ENCODE measurements around the gene TMOD3.

Gene TMOD3

DNA sequence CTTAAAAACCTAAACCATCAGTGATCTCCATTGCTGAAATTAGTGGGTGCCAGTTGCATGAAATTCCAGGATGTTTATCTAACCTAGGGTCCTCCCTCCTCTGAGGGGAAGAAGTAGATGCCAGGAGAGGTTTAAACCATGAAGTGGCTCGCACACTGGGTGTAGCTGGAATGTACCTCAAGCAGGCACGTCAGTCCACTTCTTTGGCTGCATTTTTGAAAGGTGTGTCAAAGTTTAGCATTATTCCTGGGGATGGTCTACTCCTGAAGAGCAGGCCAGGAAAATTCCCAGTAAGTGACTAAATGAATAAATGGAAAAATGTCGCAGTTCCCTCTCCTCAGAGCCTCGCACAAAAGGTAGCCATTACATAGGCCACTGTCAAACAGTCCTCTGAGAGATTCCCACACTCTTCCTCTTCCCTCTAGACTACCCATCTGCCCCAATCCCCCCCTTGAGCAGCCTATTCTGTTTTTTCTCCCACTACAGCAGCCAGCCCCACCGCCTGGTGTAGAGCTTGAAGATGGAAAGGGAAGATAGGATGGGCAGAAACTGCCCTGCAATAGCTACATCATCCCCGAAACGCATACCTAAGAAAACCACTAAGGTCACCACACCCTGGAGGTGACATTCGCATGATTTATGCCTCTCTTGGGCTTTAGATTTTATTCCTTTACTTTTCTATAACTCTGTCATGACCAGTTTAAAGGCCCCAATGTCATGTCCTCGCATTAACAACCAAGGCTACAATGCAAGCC, 655 bp upstream of the TMOD3 start:
- DNase-seq (ENCODE audit: low read depth) = no peak

DNA sequence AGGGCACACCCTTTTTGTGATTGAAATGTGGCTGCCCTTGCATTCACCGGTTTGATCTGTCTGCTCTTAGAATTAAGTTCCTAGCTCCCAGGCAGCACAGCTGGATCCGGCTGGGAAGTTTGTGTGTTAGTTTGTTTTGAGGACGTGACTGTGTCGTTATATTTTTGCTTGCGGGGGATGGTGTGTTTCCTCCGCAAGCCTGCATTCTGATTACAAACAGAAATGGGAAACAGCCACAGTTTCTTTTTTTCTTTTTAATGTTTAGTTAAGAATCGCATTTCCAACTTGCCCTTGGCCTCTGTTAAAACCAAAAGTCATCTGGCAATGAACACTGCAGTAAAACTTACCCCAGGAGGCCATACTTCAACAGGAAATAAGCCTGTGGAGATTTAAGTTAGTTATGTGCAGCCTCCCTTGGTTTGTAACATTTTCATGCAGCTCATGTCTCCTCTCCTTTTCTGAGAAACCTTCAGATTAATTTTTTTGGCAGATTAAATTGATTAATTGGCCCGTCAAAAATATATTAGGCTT, 888 bp downstream of the TMOD3 start:
- no peak for DNase-seq (ENCODE audit: low read depth)

DNA sequence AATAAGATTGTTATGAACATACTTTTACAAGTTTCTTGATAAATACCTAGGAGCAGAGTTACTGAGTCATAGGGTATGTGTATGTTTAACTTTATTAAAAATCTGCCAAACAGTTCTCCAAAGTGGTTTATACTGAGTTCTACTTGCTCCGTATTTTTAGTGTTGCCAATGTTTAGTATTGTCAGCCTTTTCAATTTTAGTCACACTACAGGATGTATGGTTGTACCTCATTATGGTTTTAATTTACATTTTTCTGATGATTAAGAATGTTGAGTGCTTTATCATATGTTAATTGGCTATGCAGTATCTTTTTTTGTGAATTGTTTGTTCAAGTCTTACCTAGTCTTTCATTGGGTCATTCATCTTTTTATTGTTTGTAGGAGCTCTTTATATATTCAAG, 4.3 kb downstream of the TMOD3 start:
- no peak for DNase-seq (ENCODE audit: low read depth)

DNA sequence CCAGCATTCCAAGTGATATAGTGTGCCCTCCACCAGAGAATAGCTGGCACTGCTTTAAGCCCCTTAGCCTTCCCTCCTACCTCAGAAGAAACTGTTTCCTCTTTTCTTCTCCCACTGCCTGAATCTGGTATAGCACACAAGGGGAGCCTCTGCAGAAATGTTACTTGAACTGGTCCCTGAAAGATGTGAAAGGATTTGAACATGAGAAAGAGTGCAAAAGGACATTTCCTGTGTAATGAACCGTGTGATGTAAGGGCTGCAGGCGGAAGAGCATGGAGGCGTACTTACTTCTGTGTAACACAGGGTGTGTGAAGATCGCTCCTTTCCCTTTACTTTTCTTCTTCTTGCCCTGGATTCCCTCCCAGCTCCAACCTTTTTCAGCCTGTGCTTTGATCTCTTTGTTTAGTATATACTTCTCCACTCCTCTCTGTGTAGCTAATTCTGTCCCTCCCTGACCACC, 8.4 kb downstream of the TMOD3 start:
- no peak for DNase-seq (ENCODE audit: low read depth)

DNA sequence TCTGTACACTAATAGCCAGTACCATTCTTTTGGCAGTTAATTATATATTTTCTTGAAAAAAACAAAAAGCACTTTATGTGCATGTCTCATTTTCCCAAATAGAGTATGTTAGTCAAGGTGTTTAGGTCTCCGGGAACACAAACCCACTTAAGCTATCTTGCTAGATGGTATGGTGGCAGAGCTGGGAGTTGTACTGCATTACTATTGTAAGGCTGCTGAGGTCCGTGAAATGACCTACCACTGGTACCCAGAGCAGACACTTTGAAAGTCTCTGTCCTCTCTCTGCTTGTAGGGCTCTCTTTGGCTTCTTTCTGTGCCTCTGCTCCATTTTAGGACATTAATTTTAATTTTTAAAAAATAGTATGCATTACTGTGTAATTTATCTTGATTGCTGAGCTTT, 8.8 kb downstream of the TMOD3 start:
- no peak for DNase-seq (ENCODE audit: low read depth)

DNA sequence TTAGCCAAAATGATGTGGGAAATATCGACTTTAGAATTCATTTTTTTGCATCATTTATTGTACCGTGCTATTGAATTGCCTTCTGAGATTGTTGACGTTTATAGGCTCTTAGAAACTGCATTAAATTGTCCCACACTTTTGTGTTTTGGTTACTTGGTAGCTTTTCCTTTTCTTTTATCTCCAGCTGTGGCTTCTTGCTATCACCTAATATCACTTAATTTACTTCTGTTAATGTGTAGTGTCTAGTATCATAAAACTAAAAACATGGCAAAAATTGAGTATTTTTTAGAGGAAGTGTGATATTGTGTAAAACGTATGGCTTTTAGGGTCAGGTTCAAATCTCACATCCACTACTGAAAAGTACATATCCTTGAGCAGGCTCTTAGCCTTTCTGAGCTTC, 11.2 kb downstream of the TMOD3 start:
- no peak for DNase-seq (ENCODE audit: low read depth)

DNA sequence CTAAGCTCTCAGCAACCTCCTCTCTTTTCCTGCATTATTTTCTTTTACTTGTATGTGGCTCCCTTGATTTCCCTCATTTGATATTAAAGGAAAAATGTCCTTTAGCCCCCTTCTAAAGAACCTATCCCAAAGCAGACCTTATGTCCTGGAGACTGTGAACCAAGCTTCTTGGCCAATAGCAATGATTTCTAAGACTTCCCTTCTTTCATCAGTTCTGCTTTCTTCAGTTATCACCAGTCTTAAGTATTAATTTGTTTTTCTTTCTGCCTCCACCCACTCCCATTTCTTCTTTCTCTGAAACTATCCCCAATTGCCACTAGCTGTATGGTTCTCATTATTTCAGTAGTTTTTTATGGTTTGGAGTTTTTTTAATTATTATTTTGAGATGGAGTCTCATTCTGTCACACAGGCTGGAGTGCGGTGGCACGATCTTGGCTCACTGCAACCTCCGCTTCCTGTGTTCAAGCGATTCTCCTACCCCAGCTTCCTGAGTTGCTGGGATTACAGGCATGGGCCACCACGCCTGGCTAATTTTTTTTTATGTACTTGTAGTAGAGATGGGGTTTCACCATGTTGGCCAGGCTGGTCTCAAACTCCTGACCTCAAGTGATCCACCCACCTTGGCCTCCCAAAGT, 12.1 kb downstream of the TMOD3 start:
- no peak for DNase-seq (ENCODE audit: low read depth)

DNA sequence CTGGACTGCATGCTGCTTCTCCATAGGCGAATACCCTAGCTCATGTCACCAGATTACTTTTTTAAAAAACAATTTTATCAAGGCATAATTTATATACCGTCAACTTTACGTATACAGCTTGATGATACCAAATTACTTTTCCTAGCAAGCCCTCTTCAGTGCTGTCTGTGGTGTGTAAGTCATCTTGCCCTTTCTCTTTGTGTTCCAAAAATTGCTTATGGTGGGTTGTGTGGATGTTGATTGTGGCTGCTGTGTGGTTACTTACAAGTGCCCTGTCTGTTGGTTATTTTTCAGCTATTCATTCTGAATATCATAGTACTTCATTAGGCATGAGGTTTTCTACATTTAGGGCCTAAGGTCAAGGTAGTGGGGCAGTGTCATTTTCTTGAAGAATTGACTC, 12.8 kb downstream of the TMOD3 start:
- no peak for DNase-seq (ENCODE audit: low read depth)

DNA sequence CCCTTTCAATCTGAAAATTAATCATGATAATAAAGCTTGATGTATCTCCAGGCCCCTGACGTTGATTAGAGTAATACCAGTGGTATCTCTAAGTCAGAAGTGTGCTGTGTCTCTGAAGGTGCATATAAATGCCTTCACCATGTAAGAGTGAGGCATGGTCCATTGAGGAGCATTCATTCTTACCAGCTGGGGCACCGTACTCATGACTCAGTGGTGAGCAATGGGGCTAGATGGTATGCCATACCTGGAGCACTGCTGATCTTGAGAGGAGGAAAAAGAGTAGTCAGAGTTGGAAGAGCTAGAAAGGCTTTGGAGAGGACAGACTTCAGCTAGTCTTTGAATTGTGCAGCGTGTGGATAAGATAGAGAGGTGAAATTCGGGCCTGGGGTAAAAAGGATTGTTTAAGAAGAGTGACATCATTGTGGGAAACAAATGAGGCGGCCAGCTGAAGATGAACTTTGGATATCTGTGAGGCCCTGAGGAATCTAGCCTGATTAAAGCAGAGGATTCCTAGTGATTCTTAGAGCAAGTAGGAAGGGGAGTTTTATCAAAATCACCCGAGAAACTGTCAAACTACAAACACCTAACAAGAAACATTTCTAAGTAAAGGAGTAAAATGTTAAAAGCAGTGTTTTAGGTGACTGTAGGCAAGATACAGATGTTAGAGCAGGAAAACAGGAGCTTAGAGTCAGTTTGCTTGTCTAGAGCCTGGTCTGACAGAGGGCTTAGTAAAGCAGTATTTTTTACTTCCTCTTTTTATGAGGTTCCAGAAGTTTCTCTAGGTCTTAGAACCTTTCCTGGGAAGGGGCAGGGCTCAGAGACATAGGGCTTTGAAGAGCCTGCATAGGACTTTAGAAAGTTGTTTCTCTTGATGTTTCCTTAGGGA, 13.6 kb downstream of the TMOD3 start:
- no peak for DNase-seq (ENCODE audit: low read depth)

DNA sequence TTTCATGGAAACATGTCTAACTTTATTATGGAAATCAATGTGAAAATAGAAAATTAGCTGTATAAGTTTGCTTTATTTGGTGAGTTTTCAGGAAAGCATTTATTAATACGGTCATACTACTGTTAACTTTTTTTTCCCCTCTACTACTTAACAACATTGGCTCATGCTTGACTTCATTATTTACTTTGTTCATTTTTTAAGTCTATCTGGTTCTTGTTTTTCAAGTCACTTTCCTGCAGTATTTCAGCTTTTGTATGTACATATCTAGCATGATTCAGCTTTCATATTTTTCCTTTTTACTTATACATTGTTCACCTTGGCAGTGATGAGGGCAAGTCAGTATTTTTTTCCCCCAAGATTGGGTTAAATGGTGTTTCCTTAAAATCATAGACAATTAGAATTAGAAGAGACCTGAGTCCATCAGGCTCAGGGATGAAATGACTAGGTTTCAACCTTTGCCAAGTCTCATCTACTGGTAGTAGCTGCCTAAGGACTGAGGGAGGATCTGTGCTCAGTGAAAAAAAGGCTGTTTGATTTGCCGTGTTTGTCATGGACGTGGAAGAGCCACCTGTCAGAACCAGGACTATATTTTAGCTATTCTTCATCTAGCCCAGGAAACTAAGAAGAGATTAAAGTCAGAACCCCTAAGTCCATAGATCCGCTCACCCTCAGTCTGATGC, 15.4 kb downstream of the TMOD3 start:
- no peak for DNase-seq (ENCODE audit: low read depth)

DNA sequence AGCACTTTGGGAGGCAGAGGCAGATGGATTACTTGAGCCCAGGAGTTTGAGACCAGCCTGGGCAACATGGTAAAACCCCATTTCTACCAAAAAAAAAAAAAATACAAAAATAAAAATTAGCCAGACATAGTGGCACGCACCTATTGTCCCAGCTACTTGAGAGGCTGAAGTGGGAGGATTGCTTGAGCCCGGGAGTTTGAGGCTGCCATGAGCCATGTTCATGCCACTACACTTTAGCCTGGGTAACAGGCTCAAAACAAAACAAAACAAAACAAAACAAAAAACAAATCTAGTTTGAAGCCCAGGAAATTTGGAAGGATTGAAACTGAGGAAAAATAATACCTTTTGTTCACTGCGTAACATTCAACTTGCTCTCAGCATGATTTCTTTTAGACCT, 16.6 kb downstream of the TMOD3 start:
- no peak for DNase-seq (ENCODE audit: low read depth)

DNA sequence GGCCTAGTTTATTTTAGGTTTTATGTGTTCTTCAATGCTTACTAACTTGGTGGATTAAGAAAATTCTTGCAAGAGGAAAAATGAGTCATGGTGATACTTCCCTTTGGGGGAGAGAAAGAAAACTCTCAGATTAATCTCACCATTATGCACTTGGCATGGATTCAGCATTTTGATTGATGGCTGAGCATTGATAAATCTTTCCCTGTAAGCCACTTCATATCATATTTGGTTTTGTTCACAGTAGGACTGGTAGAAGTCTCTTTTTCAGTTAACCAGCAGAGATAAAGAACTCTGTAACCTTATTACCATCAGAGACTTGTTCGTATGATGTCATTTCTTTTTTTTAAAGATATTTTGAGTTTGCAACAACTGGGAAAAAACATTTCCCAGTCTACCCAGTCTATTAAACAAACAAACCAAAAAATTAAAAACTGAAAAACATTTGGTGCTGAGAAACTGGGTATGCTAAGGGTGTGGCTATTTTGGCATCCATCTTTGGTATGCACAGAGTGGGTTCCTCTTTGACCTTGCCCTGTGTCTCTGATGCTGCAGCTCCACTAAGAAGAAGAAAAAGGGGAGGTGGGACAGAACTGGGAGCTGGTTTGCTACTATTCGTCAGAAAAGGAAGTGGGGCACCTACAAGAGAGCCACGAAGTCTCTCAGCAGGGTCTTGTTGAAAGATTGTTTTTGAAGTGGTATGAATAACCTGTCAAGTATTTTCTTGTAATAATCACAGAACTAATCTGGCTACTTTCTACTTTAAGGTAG, 17.2 kb downstream of the TMOD3 start:
- no peak for DNase-seq (ENCODE audit: low read depth)

DNA sequence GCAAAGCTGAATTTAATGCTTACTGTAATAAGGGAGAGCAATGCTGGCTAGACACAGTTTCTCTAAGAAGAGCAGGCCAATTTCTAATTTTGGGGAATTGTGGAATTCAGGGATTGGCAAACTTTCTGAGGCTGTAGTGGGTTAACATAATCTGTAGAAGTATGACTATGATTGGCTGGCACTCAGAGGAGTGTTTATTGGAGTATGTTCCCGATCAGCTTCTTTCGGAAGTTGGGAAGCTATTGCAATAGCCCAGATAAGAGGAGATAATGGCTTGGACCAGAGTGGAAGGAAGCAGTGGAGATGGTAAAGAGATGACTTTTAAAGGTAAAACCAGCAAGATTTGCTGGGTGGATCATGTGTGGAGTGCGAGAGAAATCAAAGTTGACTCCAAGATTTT, 19.4 kb downstream of the TMOD3 start:
- DNase-seq (ENCODE audit: low read depth) = no peak

DNA sequence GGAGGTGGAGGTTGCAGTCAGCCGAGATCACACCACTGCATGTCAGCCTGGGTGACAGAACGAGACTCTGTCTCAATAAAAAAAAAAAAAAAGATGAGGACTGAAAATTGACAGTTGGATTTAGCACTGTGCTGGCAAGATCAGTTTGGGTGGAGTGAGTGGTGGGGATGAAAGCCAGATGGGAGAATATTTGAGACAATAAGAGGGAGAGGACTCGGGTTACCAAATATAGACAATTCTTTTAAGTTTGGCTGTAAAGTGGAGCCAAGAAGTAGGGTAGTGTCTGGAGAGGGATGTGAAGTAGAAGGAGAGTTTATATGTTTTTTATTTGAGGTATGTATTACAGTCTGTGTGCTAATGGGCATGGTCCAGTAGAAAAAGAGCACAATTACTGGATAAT, 20.4 kb downstream of the TMOD3 start:
- DNase-seq (ENCODE audit: low read depth) = no peak

DNA sequence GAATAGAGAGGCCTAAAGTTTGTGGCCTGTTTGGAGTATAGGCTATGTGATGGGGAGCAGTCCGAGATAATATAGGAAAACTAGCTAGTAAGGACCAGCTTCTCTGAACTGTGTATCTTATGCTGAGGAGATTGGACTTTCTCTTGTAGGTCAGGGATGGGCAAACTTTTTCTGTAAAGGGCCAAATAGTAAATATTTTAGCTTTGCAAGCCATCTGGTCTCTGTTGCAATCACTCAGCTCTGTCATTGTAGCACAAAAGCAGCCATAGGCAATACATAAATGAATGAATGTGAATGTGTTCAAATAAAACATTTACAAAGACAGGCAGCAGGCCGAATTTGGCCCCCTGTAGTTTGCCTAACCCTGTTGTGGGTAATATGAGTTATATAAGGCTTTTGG, 24.5 kb downstream of the TMOD3 start:
- DNase-seq (ENCODE audit: low read depth) = no peak

DNA sequence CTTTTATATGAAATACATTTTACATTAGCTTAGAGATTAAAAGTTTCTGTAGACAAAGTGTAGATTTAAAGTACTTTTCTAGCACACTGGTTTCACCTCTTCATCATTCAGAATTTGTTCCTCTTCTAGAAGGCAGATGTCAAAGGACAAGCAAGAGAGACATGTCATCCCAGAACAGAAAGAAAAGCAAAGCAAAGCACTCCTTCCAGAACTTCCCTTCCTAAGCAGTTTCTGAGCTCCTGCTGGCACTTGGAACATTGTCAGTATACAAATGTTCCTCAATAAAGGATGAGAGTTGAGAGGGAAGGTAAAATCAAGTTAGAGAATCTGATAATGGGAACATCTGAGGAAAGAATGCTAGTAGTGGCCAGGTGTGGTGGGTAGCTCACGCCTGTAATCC, 26.2 kb downstream of the TMOD3 start:
- DNase-seq (ENCODE audit: low read depth) = no peak

DNA sequence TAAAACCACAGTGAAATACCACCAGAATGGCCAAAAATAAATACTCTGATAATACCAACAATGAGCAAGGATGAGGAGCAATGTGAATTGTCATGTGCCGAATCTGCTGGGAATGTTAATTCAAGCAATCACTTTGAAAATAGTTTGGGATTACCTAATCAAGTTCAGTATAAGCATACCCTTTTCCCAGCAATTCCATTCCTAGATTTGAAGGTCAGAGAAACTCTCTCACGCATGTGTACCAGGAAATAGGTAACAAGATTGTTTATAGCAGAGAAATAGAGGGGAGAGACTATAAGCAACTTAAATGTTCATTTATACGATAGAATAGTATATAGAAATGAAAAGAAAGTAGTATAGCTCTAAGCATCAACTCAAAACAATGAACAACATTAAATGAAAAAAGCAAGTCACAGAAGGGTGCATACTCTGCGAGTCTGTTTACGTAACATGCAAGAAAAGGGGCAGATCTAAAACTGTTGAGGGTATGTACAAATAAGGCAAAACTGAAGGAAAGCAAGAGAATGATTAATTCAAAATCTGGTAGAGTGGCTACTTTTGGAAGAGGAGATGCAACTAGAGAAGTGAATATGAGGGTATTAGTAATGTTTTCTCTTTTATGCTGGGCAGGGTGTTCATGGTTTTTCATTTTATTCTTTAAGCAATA, 27.4 kb downstream of the TMOD3 start:
- no peak for DNase-seq (ENCODE audit: low read depth)

DNA sequence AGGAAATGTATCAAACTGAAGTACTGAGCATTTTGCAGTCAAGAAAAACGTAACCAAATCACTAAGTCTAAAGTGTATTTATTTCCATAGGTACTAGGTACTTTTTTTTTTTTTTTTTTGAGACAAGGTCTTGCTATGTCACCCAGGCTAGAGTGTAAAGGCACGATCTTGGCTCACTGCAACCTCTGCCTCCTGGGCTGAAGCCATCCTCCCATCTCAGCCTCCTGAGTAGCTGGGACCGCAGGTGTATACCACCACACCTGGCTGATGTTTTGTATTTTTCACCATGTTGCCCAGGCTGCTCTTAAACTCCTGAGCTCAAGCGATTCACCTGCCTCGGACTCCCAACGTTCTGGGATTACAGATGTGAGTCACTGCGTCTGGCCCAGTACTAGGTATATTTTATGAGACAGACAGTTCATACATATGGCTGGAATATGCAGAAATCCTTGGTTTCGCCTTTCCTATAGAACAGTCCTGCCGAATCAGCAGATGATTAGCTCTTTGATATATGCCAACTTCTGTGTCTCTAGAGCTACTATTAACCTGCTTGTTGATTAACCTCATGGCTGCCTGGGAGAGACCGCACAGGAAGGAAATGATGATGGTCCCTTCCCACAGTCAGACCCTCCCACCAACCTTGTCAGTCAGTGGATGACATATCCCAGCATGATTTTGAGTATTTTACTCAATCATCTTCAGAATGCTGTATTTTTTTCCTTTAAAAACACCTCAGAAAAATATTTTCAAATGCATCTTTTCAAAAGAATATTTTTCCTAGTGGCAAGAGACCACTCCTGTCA, 32.3 kb downstream of the TMOD3 start:
- no peak for DNase-seq (ENCODE audit: low read depth)

DNA sequence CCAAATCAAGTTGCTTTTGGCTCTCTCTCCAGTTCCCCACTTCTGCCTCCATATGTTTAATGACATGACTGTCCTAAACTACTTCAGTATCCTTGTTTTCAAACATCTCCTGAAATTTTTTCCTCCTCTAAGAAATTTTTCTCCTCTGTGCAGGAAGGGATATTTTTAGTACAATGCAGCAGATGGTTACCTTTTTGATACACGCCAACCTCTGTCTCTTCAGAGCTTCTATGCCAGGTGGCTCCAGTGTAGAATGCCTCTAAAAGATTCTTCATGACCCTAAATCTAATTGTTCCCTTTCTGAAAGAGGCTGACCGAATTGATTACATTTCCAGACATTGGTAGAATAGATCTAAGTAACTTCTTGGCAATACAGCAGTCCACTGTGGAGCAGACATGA, 33.7 kb downstream of the TMOD3 start:
- DNase-seq (ENCODE audit: low read depth) = no peak

All from stimulated activated CD8-positive, alpha-beta memory T cell treated with anti-CD3 and anti-CD28 coated beads, Interleukin-7, amount 100 ng/mL, for 24 hours (primary cell).